Measurements from ENCODE around the gene EIF4E3. TPM values are rescaled to one million over a fixed set of nuclear protein-coding genes. Genes with fewer than 3 reads are reported as not detected.

EIF4E3 gene
- total RNA-seq, 4 donors from 2014 or later: 36.2 to 51.9 (median 39.4) TPM

DNA sequence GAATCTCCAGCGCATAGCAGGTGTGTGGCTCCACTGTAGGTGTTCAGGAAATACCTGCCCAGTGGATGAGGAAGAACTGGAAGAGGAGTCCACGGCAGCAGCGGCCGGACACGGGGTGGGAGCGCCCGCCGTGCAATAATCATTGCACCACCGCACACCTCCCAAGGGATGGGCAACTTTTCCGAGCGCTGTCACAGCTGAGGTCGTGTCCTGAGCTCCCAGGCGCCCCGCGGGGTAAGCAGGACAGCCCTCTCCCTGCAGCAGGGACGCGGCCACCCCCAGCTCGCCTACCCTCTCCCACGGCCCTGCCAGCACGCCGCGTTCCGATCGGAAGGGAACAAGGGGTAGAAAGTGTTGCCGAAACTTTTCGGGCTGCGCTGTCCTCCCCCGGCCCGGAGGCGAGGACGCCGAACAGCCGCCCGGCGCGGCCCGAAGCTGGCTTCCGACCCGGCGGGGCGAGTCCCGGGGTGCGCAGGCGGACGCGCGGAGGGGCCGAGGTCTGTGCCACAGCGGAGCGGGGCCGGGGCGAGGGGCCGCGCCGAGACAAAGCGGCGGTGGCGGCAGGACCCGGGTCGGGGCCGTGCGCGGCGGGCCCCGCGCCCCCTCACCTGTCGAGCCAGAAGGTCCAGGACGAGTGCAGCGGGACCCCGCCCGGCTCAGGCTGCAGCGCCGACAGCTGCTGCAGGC lies 475 bp downstream of the EIF4E3 start:
- WGBS: 2% methylated on average over 17 of the region's 73 CpGs
- Histone ChIP-seq H3K27ac (replicated peaks in 1 of 4) (peak overlapping the region; percentile 76 to 84 (median 82)), H3K27me3 (no peaks in the 10 kb centered on the region), H3K4me1 (peaks cover 14 to 37% (median 27%) of the 10 kb centered on the region in 4 donors), H3K4me3 (peak overlapping the region; percentile 70 to 99 (median 86)), H3K36me3 (no peaks in the 10 kb centered on the region), H3K9me3 (no peaks in the 10 kb centered on the region)
- intact Hi-C loops (cut with DNase I): loop anchor here (10.0 kb wide), 1 partner anchor 1100 kb away; no protein-coding TSS in a partner anchor
- no peak for TF ChIP-seq POLR2A (IDR thresholded peaks at IDR 0.05; ENCODE audit: low read depth)
- TF ChIP-seq, protein P1, sequence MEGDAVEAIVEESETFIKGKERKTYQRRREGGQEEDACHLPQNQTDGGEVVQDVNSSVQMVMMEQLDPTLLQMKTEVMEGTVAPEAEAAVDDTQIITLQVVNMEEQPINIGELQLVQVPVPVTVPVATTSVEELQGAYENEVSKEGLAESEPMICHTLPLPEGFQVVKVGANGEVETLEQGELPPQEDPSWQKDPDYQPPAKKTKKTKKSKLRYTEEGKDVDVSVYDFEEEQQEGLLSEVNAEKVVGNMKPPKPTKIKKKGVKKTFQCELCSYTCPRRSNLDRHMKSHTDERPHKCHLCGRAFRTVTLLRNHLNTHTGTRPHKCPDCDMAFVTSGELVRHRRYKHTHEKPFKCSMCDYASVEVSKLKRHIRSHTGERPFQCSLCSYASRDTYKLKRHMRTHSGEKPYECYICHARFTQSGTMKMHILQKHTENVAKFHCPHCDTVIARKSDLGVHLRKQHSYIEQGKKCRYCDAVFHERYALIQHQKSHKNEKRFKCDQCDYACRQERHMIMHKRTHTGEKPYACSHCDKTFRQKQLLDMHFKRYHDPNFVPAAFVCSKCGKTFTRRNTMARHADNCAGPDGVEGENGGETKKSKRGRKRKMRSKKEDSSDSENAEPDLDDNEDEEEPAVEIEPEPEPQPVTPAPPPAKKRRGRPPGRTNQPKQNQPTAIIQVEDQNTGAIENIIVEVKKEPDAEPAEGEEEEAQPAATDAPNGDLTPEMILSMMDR (IDR thresholded peaks at IDR 0.05): no peak
- TF ChIP-seq EP300 (IDR thresholded peaks at IDR 0.05): no peak
- TF ChIP-seq POLR2AphosphoS5 (IDR thresholded peaks at IDR 0.05): no peak
- DNase-seq (ENCODE audit: extremely low spot score): no peak

DNA sequence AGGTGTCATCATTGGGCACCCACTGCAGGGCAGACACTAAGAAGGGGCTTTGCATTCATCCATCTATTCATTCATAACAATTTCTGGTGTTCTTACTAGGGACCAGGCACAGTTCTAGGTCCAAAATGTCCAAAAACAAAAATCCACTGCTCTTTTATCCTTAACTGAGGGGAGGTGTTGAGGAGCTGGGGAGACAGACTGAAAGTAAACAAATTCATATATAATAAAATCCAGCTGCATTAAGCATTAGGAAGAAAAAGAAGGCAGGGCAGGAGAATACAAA lies 1.1 kb downstream of the EIF4E3 start:
- no peaks in the 10 kb centered on the region for H3K36me3 ChIP-seq
- intact Hi-C loops (cut with DNase I): loop anchor here (10.0 kb wide), 1 partner anchor 1101 kb away; no protein-coding TSS in a partner anchor
- DNase-seq (ENCODE audit: extremely low spot score): no peak
- no peaks in the 10 kb centered on the region for H3K9me3 ChIP-seq
- H3K4me1 ChIP-seq: peaks cover 14 to 37% (median 26%) of the 10 kb centered on the region in 4 donors
- H3K4me3 ChIP-seq: peak overlapping the region; percentile 70 to 99 (median 86)
- H3K27ac ChIP-seq (replicated peaks in 1 of 4): peak overlapping the region in 2 of 4 donors; percentile 76 to 84
- no peaks in the 10 kb centered on the region for H3K27me3 ChIP-seq
- TF ChIP-seq, protein P1 (IDR thresholded peaks at IDR 0.05): no peak
- TF ChIP-seq POLR2AphosphoS5 (IDR thresholded peaks at IDR 0.05): no peak
- no peak for TF ChIP-seq EP300 (IDR thresholded peaks at IDR 0.05)
- no peak for TF ChIP-seq POLR2A (IDR thresholded peaks at IDR 0.05; ENCODE audit: low read depth)

DNA sequence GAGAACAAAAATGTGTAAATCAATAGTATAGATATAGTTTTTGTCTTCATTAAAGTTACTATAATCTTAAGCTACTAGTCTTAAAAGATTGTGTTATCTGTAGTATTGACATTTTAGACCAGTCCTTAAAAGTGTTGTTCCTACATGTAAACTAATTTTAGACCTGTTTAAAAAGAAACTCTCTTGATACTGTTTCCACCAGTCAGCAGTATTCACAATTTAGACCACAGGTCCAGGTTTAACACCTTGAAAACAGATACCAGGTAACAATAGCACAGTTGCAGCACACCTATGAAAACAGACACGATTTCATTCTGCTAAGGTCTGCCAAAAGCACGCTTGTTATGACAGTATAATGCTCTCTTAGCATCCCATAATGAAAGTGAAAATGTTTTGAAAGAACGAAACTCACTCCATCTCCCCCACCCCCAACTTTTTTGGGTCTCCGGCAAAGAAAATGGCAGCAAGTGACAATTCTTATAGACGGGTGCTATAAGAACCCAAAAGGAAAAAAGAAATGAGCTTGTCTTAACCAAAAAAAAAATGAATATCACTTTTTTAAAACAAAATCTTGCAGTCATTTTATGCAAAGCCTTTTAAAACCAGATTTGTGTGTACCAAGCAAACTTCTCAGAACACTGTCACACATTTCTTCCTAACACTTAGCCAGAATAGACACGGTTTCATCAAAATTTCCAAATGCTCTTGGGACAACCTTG lies 1.6 kb downstream of the EIF4E3 start:
- Histone ChIP-seq H3K4me3 (peak overlapping the region; percentile 70 to 99 (median 86)), H3K4me1 (peaks cover 14 to 37% (median 26%) of the 10 kb centered on the region in 4 donors), H3K27ac (replicated peaks in 1 of 4) (peak overlapping the region in 1 of 4 donors; percentile 76), H3K27me3 (no peaks in the 10 kb centered on the region), H3K36me3 (no peaks in the 10 kb centered on the region), H3K9me3 (no peaks in the 10 kb centered on the region)
- intact Hi-C loops (cut with DNase I): loop anchor here (10.0 kb wide), 1 partner anchor 1101 kb away; no protein-coding TSS in a partner anchor
- 40% methylated on average over 6 of the region's 6 CpGs for WGBS
- no peak for DNase-seq (ENCODE audit: extremely low spot score)
- TF ChIP-seq EP300 (IDR thresholded peaks at IDR 0.05) (no peak), POLR2A (IDR thresholded peaks at IDR 0.05; ENCODE audit: low read depth) (no peak), POLR2AphosphoS5 (IDR thresholded peaks at IDR 0.05) (no peak)
- TF ChIP-seq, protein P1 (IDR thresholded peaks at IDR 0.05): no peak

DNA sequence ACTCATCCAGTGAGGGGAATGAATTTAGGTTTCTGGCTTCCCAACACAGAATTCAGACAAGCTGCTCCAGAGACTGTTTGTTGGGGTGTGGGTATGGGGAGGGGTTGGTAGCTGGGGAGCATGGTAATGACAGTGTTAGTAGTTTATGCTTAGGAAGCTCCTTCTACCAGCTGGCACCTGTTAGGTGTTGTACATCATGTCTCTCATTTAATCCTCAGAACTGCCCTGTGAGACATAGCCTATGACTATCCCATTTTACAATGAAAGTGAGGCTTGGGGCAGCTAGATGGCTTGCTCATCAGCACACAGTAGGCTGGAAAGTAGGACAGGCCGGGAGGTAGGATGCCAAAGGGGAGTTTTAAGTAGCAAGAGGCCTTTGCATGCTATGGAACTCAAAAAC lies 2.5 kb downstream of the EIF4E3 start:
- Histone ChIP-seq H3K9me3 (no peaks in the 10 kb centered on the region), H3K4me1 (peaks cover 14 to 37% (median 26%) of the 10 kb centered on the region in 4 donors), H3K36me3 (no peaks in the 10 kb centered on the region), H3K4me3 (no peak overlapping the region), H3K27me3 (no peaks in the 10 kb centered on the region), H3K27ac (replicated peaks in 1 of 4) (no peak overlapping the region)
- intact Hi-C loops (cut with DNase I): loop anchor here (10.0 kb wide), 1 partner anchor 1102 kb away; no protein-coding TSS in a partner anchor
- no peak for DNase-seq (ENCODE audit: extremely low spot score)
- TF ChIP-seq, protein P1 (IDR thresholded peaks at IDR 0.05): no peak
- TF ChIP-seq EP300 (IDR thresholded peaks at IDR 0.05) (no peak), POLR2A (IDR thresholded peaks at IDR 0.05; ENCODE audit: low read depth) (no peak), POLR2AphosphoS5 (IDR thresholded peaks at IDR 0.05) (no peak)
- 100% methylated on average over 1 of the region's 1 CpG for WGBS

All from esophagus muscularis mucosa (tissue), 4 donors.